NT2/D1 (cell line): ENCODE measurements around the gene WDR27.

Source experiments
- SUZ12 ChIP-seq: IDR thresholded peaks from 2 replicates; pipeline ENCODE4 v1.6.1; 2011; ENCODE audit not compliant: insufficient read length, insufficient read depth; ENCODE audit errors: extremely low read depth
- YY1 ChIP-seq: IDR thresholded peaks from 2 replicates; pipeline ENCODE4 v1.6.1; 2011; ENCODE audit not compliant: insufficient read length, insufficient read depth

GRCh38 chr6:169714178-169714577 lies 12.3 kb upstream of the WDR27 start:
- TF ChIP-seq YY1 (no peak), SUZ12 (no peak)
